HG03135 (cell line): ENCODE data around the gene TECPR1.
"Not testable (repeated sequence)": the region's sequence is repeated elsewhere in the genome, so short reads cannot be mapped to it uniquely, and the experiment has no call there.

Experiments used
- ATAC-seq: cut with Tn5 transposase; IDR thresholded peaks from one replicate; pipeline ENCODE4 v1.9.1; 2021; ENCODE audit warnings: mild to moderate bottlenecking, moderate library complexity; ENCODE audit not compliant: unreplicated experiment

The TECPR1 gene

DNA sequence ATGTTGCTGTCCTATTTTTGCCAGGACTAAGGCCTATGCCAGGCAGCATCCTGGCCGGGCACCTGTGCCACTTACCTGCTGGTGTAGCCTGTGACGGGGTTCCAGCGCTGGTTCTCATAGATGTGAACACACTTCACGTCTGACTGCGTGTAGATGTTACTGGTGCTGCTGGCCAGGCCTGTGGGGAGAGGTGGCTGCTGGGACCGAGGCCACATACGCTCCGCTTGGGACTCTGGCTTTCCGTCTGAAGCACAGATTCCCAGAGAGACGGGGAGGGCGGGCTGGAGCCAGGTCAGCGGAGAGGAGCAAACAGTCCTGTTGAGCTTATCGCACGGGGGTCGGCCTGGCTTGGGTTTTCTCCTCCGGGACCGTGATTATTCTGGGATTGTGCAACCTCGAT is 24.1 kb downstream of the TECPR1 start:
- ATAC-seq, result no peak

DNA sequence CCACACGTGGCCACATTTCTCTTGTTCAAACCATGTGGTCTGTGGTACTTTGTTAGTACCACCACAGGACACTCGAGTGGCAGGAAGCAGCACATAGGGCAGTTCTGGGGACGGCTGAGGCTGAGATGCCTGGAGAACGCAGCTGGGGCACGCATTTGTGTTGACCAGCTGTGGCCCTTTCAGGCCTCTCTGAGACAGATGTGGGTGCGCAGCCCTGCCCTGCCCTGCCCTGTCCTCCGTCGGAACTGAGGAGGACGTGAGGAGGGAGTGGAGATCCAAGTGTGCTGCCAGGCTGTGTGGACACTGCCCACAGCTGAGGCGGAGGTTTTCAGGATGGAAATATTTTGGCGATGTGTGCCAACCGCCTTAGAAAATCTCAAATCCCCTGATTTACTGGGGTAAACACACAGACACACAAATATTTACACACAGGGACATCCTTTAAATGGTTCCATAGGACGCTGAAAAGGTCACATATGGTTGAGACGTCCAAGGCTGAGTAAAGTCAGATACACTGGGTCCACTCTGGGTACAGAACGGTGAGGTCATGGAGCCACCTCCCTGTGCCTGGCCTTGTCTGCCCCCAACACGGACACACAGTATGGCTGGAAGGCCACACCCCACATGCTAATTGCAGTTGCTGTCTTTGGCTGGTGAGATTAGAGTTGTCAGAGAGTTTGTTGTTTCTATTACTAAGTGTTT is 26.0 kb downstream of the TECPR1 start:
- ATAC-seq, result no peak

DNA sequence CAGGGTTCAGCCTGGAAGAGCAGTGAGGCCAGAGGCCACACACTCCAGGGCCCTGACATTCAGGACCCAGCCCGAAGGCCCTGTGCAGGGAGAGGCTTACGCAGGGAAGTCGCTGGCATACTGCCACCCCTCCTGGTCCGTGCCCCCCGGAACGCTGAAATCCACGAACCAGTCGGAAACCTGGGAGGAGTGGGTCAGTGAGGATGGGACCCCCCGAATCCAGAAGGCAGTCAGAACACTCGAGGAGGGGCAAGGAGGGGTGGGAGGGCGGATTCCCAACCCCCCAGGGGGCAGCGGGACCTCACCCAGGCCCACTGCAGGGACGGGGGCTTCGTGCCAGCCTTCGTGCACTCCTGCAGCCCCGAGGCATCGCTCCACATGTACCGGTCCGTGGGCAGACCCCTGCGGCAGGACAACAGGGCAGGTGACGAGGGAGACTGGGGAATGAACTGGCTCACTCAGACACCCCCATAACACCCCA is 27.3 kb downstream of the TECPR1 start:
- no peak for ATAC-seq

DNA sequence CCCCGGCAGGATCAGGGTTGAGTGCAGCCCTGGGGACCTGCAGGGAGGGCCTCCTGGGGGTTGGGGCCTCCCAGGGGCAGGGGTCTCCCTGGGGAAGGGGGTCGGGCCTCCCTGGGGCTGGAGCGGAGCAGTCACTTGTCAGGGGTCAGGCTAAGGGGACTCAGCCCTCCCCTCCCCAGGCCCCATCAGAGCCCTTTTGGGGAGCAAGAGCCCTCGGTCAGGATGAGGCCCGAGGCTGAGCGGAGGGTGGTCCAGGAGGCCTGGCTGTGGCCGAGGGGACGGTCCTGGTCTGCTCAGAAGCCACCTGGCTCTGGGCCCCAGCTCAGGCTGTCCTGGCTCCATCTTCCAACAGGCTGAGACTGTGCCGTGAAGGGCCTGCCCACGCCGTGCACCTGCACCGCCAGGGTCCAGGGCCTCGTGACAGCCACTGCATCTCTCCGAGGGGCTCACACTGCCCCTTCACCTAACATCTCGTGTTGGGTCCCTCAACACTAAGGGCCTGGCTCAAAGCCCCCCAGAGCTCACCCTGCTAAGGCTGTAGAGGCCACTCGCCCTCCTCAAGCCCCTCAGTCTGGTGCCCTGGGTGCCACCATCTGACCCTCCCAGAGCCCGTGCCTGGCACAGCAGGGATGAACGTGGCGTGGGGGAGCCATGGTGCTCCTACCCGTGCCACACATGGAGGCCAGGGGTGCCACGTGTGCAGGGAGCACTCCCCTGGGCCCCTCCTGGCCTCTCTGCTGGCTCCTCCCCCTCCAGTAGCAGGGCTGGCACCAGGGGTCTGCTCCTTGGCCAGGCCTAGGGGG is 27.9 kb downstream of the TECPR1 start:
- ATAC-seq, result no peak

DNA sequence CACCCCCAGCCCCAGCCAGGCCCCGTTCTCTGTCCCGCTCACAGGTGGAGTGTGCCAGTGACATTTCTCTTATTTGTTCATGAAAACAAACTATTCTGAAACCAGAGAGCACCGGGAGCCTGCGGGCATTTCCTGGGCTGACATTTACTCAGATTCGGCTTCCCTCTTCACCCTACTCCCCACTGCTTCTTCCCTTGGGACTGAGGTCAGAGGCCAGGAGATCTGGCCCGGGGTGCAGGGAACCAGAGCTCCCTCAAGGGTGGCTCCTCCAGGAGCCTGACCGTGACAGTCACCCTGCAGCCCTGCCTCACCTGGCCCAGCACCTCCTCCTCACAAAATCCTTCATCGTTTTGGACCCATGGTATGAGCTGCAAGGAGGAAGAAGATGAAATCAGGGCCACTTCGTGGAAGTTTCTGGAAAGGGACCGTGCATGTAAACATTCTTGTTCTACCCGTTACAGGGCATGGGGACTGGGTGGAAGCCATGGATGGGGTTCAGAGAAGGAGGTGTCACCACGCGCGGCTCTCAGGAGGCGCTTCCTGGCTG is 28.6 kb downstream of the TECPR1 start:
- ATAC-seq, result no peak

DNA sequence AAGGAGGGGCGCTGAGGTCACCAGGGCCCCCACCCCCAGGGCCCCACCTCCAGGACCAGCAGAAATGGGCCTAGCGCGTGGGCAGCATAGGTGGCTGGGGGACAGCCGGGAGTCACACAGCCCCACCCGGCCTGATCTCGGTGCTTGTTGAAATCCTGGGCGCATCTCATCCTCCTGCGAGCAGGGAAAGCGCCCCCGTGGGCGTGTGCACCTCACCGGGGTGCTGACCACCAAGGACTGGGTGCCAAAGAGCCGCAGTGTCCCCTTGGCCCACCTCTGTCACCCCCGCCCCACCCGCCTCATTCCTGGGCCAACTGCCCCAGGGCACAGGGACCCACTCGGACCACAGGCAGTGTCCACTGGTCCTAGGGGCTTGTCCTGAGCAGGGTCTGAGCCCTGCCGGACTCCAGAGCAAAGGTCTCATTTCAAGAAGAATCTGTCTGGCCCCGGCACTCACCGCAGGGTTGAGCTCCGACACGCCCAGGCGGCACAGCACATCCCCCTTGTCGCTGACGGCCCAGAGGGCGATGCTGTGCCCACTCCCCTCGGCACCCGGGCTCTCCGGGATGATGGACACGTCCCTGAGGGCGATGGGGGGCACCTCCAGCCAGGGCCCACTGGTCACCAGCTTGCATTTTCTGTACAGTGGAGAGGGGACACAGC is 29.4 kb downstream of the TECPR1 start:
- no peak for ATAC-seq

DNA sequence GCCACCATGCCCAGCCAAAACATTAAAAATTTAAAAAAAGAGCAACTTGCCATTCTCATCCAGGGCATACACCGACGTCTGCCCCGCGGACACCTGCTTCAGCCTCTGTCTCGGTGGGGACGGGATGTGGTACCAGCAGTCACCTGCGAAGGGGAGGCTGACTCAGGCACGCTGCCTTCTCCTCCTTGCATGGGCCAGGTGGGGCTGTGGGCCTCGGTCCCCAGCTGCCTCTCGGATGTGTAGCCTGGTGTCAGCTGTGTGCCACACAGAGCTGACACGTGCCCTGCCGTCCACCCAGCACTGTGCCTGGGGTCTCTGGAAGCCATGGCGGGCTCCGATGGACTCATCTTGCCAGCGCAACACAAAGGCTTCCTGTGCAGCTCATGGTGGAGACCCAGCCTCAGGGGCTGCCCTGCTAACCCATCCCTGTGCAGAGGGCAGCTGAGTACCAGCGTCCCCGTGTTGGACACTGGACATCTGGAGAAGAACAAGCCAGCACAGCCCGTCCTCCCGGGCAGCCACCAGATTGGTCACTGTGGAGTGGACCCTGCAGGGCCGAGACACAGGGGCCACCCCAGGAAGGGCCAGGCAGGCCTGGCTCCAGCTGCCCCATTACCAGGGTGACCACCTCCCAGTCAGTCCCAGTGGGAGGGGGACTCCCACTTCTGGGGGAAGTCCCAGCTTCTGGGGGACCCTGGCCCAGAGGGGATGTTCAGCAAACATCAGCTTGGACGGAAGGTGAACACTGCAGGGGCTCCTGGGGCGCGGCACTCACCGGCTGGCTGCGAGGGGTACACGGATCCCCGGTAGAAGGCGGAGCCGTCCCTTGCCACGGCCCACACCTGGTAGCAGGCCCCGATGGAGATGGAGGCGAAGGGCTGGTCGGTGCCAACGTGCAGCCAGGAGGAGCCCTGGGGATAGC is 30.2 kb downstream of the TECPR1 start:
- no peak for ATAC-seq

DNA sequence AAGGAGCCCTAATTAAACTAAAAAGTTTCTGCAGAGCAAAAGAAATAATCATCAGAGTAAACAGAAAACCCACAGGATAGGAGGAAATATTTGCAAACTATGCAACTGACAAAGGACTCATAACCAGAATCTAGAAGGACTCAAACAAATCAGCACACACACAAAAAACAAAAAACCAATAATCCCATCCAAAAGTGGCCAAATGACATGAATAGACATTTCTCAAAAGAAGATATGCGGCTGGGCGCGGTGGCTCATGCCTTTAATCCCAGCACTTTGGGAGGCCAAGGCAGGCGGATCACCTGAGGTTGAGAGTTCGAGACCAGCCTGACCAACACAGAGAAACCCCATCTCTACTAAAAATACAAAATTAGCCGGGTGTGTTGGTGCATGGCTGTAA is 32.6 kb downstream of the TECPR1 start:
- ATAC-seq, result not testable (repeated sequence)

DNA sequence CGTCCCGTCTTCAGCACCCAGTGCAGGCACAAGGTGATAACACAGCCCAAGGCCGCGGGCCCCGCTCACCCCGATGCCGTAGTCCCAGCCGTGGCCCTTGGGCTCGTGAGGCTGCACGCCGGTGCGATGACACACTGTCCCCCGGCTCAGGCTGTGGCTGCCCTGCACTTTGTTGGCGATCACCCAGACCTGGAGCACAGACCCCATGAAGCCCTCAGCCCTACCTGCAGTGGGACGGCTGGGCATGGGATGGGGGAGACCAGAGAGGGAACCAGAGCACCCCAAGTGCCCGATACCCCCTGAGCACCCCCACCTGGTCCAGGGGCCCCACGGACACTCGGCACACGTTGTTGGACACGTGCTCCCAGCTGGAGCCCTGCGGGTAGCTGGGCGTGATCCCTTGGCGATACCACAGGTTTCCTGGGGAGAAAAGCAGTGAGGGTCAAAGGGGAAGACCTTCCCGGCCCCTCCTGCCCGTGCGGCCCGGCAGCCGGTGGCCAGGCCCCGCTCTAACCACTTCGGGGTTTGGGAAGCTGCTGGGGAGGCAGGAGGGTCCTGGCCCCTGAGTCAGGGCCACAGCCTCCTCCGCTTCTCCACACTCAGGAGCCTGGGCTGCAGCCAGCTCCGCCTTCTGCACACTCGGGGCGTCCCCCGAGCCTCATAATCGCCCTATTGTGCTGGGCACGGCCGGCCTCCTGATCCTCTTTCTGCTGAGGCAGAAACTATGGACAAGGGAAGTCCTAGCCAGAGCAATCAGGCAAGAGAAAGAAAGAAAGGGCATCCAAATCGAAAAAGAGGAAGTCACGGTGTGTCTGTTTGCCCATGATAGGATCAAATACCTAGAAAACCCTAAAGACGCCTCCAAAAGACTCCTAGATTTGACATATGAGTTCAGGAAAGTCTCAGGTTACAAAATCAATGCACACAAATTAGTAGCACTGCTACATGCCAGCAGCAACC is 34.1 kb downstream of the TECPR1 start:
- no peak for ATAC-seq

DNA sequence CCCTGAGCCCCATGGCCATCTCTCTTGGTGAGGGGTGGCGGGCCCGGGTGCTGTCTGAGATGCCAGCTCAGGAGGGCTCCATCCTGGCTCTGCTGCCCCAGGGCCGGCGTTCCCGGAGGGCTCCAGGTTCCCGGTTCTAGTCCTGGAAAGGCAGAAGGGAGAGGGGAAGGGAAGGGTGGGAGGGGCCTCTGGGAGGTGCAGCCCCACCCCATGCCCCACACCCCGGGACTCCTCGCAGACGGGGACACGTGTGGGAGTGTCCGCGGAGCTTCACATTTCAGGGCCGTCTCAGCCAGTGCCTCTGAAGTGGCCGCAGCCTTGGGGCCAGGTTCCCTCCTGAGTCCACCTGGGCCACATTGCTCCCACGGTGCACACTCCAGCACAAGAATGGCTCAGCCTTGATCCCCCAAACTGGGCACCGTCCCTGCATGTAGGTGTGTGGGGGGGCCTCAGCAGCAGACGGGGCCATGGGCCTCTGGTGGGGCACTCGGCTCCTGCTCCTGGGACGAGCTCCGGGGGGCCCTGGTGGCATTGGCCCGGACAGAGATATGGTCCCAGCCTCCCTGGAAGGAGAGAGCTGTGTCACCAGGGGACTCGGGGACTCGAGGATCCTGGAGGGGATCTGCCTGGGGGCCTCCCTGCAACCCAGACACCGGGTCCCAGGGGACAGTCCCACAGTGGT is 35.0 kb downstream of the TECPR1 start:
- no peak for ATAC-seq

DNA sequence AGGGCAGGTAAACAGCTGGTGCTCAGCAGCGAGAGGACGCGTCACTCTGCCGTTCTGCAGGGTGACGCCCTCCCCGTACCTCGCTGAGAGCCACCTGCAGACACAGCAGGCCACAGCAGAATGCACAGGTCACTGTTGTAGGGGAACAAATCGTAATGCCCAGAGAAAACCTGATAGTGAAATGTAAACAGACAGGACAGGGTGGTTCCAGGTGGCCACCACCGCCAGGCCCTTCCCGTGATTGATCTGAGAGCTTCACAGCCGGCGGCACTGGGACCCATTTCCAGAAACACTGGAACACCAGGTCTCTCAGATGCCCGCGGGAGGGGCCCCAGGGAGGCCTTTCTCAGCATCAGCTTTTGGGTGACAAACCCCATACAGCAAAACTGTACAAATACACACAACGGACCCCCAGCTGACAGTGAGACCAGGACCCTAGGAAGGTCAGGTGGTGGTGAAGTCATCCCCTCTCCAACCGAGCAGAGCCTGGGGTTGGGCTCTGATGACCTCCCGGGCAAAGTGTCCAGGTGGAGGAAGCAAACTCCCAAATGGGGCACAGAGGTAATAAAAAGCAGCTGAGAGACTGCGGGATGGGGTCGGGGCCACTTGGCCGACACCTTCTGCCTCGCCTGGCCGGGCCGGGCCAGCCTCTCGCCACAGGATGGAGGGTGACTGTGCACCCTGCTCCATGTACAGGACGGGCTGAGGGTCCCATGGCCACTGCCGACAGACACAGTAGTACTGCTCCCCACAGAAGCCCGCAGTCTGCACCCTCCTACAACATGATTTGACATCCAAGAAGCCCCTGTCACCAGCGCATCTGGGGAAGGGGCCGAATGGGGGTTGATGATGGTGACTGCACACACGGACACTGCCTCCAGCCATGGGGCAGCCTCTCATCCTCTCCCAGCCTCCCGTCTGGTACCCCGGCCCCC is 36.2 kb downstream of the TECPR1 start:
- no peak for ATAC-seq

DNA sequence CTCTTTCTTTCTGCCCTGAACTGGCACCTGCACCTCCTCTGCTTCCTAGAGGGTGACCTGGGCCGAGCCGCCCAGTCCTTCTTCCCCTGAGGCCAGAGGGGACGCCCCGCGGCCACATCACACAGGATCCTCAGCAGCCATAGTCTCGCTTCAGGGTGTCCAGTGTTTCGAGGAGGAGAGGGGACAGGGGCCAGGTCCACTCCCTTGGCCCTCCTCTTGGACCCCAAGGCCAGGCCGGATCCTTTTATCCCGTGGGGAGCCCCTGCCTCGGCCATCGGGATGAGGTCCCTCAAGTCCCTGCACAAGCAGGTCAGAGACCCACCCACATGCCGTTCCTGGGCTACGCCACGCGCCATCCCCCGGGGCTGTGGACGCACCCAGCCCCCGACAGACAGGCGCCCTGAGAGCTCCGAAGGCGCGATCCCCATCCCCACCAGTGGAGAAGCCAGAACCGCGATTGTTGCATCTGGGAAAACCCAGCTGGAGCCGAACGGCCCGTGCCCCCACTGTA is 37.2 kb downstream of the TECPR1 start:
- ATAC-seq, result no peak

DNA sequence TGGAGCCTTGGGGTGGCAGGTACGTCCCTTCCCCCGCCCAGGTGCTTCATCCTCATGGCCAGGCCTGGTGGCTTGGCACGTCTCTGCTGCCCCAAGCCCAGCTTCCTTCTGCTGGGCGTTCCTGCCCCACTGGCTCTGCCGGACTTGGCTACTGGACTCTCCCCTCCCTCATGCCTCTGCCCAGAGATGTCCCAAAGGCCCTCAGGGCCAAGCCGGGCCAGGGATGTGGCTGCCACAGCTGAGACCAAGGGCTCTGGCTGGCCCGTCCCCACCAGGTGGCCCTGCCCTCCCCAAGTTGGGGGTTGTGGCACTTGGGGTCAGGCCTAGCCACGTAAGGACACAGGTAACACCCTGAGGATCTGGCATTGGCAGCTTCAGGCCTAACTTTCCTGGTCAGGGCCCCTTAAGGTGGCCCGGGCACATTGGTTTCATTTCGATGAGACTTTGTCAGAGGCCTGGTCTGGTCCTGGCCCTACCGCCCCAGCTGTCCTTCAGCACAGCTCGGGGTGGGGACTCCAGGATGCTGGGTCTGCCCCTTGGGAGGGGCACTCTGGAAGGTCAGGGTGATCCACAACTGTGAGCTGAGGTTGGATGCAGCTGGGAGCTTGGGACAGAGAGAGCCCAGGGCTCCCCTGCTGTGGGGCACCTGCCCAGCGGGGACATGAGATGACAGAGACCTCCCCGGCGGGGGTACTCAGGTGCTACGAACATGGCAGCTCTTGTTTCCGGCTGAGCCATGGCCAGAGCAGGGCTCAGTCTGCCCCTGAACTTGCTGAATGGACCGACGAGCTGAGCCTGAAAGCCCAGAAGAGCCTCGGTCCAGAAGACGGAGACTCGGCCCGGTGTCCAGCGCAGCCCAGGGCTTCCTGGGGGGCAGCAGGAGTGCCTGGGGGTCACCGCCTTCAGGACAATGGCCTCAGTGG is 37.9 kb downstream of the TECPR1 start:
- ATAC-seq, result no peak

DNA sequence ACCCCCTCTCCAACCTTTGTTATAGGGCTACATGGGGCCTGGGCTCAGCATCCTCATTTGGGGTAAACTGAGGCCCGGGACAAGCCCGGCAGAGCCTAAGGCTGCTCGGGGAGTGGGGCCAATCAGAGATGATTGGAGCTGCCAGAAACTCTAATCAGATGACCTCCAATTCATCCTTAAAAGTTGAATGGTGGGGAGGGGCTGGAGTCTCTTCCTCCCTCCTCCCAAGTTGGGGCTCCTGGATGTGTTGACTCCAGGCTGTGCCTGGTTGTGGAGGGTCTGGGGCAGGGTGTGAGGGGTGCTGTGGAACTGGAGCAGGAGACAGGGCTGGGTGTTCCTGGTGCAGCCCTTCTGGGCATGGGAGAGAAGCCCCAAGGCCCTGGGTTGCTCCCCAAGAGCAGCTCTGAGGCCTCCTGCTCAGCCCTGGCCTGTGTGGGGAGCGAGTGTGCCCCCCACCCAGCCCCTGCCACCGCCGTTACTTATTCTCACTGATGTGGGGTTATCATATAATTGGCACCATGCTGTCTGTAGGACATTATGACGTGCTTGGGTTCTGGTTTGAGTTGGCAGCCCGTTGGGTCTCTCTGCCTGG is 38.6 kb downstream of the TECPR1 start:
- ATAC-seq, result no peak

DNA sequence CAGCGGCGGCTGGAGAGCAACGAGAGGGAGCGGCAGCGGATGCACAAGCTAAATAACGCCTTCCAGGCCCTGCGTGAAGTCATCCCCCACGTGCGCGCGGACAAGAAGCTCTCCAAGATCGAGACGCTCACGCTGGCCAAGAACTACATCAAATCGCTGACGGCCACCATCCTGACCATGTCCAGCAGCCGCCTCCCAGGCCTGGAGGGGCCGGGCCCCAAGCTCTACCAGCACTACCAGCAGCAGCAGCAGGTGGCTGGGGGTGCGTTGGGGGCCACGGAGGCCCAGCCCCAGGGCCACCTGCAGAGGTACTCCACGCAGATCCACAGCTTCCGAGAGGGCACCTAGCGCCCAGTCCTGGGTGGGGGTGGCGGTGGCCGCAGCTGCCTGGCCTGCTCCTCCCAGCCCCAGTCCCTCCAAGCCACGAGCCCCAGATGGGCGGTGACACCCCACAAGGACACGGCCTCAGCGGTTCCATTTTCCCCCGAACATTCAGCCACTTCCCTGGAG is 39.4 kb downstream of the TECPR1 start:
- ATAC-seq, result no peak
